ENCODE measurements around the gene RABEP2. TPM values are rescaled to one million over a fixed set of nuclear protein-coding genes. Genes with fewer than 3 reads are reported as not detected.

The RABEP2 gene
- total and polyA plus RNA-seq, 12 donors: 11.8 to 47.6 (median 15.9) TPM

DNA sequence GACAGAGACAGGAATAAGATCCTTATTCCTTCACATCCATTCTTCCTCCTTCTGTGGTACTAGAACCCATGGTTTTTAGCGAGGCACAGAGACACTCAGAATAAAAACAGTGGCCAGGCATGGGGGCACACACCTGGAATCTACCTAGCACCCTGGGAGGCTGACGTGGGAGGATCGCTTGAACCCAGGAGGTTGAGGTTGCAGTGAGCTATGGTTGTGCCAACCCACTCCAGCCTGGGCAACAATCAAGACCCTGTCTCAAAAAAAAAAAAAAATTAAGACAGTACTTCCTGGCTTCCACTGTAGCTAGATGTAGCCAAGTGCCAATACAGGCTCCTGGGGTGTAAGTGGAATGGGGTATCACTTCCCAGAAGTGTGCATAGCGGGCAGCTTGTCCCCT lies 42.1 kb upstream of the RABEP2 start:
- ATAC-seq: no peak
- intact Hi-C loops (cut with DNase I): no loop called here

DNA sequence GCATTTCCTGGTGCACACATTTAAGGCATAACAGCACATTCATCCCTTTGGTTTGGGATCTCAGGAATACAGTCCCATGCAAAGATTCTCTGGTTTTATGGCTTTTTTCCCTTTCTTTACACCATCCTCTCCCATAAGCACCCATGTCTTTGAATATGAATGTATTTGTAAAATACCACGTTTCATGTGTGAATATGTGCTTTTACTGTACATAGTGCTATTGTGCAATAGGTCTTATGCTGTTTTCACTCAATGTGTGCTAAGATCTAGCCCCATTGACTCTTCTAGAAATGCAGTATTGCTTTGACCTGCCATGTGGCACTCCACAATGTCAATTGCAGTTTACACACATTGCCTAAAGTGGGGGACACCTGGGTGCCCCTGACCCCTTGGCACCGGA lies 39.5 kb upstream of the RABEP2 start:
- intact Hi-C loops (cut with DNase I): no loop called here
- no peaks in the 10 kb centered on the region for H3K27me3 ChIP-seq
- TF ChIP-seq, protein P1, sequence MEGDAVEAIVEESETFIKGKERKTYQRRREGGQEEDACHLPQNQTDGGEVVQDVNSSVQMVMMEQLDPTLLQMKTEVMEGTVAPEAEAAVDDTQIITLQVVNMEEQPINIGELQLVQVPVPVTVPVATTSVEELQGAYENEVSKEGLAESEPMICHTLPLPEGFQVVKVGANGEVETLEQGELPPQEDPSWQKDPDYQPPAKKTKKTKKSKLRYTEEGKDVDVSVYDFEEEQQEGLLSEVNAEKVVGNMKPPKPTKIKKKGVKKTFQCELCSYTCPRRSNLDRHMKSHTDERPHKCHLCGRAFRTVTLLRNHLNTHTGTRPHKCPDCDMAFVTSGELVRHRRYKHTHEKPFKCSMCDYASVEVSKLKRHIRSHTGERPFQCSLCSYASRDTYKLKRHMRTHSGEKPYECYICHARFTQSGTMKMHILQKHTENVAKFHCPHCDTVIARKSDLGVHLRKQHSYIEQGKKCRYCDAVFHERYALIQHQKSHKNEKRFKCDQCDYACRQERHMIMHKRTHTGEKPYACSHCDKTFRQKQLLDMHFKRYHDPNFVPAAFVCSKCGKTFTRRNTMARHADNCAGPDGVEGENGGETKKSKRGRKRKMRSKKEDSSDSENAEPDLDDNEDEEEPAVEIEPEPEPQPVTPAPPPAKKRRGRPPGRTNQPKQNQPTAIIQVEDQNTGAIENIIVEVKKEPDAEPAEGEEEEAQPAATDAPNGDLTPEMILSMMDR (IDR thresholded peaks at IDR 0.05): no peak
- no peak overlapping the region for H3K4me3 ChIP-seq
- peaks cover 0 to 73% (median 21%) of the 10 kb centered on the region in 9 donors for H3K36me3 ChIP-seq
- H3K27ac ChIP-seq: no peak overlapping the region
- H3K9me3 ChIP-seq: no peaks in the 10 kb centered on the region
- 93% methylated on average over 2 of the region's 2 CpGs for WGBS, 2 donors
- no peak for DNase-seq
- no peak for ATAC-seq
- H3K4me1 ChIP-seq: no peaks in the 10 kb centered on the region

More for the DNA sequence above, 42.1 kb upstream of the RABEP2 start:
- Histone ChIP-seq H3K4me1 (no peaks in the 10 kb centered on the region), H3K27ac (no peak overlapping the region), H3K27me3 (no peaks in the 10 kb centered on the region), H3K4me3 (no peak overlapping the region), H3K36me3 (peaks cover 0 to 48% (median 10%) of the 10 kb centered on the region in 9 donors), H3K9me3 (no peaks in the 10 kb centered on the region)
- TF ChIP-seq, protein P1 (IDR thresholded peaks at IDR 0.05): no peak
- 90 to 96% methylated on average over 4 of the region's 4 CpGs for WGBS, 2 donors
- DNase-seq: no peak

DNA sequence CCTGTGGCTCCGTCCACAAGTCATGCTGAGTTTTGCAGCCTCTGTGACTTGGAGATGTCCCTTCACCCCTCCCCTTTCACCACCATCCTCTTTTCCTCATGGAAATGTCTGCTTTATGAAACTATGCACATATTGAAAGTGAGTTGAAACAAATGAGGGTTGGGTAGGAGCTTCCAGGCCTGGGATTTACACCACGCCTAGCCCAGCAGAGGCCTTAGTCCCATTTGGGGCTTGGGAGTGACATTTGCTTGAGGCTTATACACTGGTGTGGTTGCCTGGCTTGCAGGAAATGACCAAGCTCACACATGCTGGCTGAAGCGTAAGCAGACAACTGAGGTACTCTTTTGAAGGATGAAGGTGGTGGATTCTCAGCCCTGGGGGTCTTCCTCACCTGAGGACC lies 39.0 kb upstream of the RABEP2 start:
- no peak for DNase-seq
- Histone ChIP-seq H3K4me1 (no peaks in the 10 kb centered on the region), H3K27me3 (no peaks in the 10 kb centered on the region), H3K4me3 (no peak overlapping the region), H3K36me3 (peaks cover 0 to 73% (median 23%) of the 10 kb centered on the region in 9 donors), H3K27ac (no peak overlapping the region), H3K9me3 (no peaks in the 10 kb centered on the region)
- TF ChIP-seq, protein P1 (IDR thresholded peaks at IDR 0.05): no peak
- intact Hi-C loops (cut with DNase I): no loop called here
- no peak for ATAC-seq
- 83 to 91% methylated on average over 3 of the region's 3 CpGs for WGBS, 2 donors

DNA sequence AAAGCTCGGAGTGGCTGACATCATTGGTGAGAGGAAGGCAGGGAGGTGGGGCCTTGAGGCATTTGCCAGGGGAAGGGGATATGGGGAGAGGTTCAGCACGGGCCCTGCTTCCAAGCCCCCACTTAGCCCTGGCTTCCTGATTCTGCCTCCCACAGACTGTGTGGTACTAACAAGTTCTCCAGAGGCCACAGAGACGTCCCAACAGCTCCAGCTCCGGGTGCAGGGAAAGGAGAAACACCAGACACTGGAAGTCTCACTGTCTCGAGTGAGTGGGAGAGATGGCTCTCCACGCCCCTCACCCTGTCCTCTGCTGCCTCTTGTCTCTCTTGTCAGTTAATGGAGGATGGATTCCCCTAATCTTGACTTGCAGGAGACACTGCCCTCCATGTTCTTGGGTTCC lies 33.8 kb upstream of the RABEP2 start:
- no peaks in the 10 kb centered on the region for H3K9me3 ChIP-seq
- no peak overlapping the region for H3K27ac ChIP-seq
- H3K36me3 ChIP-seq: peaks cover 0 to 99% (median 31%) of the 10 kb centered on the region in 9 donors
- 87 to 90% methylated on average over 6 of the region's 6 CpGs for WGBS, 2 donors
- no peaks in the 10 kb centered on the region for H3K27me3 ChIP-seq
- no peak for DNase-seq
- no peak overlapping the region for H3K4me3 ChIP-seq
- TF ChIP-seq, protein P1 (IDR thresholded peaks at IDR 0.05): no peak
- no peak for ATAC-seq
- intact Hi-C loops (cut with DNase I): no loop called here
- H3K4me1 ChIP-seq: no peaks in the 10 kb centered on the region

Measured in heart right ventricle (tissue), 16 donors.